HK-2 (cell line): ENCODE data around the gene C10orf143.
"Not testable (repeated sequence)": the region's sequence is repeated elsewhere in the genome, so short reads cannot be mapped to it uniquely, and the experiment has no call there.

Source experiments
- DNase-seq: peaks from one replicate; pipeline ENCODE4 v3.0.0-alpha.2; 2018; ENCODE audit not compliant: unreplicated experiment

Gene C10orf143

DNA sequence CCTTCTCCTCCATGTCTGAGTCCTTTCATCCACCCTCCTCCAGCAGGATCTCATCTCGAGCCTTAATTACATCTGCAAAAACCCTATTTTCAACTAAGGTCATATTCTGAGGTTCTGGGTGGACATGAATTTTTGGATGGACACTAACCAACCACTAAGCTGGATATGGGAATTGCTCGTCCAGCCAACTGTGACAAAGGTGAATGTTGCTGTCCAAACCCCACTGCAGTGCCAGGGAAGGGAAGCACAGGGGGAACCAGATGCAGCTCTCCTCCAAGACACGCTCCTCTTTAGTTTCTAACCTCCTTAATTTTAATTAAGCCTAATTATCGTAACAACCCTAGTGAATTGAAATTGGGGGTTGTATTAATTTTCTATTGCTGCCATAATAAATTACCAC lies 81.4 kb downstream of the C10orf143 start:
- DNase-seq, result no peak

GRCh38 chr10:130028465-130028819 lies 82.2 kb downstream of the C10orf143 start:
- DNase-seq, result no peak

GRCh38 chr10:130027716-130028464 lies 82.7 kb downstream of the C10orf143 start:
- DNase-seq, result no peak

- DNase-seq, result no peak
These were observed 83.8 kb downstream of the C10orf143 start for GRCh38 chr10:130026670-130027456.

- no peak for DNase-seq
These were observed 84.7 kb downstream of the C10orf143 start for GRCh38 chr10:130025811-130026485.

DNA sequence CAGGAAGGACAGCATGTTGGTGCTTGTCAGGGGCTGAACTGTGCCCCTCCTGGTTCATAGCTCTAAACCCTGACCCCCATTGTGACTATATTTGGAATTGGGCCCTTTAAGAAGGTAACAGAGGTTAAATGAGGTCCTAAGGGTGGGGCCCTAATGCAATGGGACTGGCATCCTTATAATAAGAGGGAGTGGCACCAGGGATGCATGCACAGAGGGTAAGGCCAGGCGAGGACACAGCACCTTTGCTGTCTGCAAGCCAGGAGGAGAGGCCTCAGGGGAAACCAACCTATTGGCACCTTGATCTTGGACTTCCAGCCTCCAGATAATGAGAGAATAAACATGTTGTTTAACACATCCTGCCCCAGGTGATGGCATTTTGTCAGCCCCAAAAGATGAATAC lies 85.3 kb downstream of the C10orf143 start:
- no peak for DNase-seq

DNA sequence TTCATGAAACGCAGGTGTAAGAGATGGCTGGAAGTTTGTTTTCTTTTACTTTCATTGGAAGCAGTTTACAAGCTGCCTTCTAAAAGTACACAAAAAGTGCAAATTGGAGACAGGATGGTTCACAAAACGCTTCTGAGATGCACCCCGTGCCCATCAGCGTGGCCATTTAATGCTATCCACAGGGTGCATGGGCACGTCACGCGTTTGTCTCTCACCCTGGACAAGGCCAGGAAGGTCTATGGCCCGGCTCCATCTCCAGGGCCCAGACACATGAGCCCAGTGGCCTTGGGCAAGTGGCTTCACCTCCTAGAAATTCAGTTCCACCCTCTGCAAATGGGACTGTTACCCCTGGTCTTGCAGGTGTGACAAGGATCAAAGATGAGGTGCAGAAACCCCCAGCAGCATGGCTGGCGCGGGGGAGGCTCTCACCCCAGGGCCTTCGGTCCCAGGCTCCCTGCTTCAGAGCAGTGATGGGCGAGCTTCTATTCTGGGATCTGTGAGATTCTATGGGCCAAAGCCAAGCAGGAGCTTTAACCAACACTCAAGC lies 85.8 kb downstream of the C10orf143 start:
- no peak for DNase-seq

GRCh38 chr10:130024326-130024725 lies 86.3 kb downstream of the C10orf143 start:
- not testable (repeated sequence) for DNase-seq

- no peak for DNase-seq
These were observed 87.0 kb downstream of the C10orf143 start for GRCh38 chr10:130023454-130024230.

DNA sequence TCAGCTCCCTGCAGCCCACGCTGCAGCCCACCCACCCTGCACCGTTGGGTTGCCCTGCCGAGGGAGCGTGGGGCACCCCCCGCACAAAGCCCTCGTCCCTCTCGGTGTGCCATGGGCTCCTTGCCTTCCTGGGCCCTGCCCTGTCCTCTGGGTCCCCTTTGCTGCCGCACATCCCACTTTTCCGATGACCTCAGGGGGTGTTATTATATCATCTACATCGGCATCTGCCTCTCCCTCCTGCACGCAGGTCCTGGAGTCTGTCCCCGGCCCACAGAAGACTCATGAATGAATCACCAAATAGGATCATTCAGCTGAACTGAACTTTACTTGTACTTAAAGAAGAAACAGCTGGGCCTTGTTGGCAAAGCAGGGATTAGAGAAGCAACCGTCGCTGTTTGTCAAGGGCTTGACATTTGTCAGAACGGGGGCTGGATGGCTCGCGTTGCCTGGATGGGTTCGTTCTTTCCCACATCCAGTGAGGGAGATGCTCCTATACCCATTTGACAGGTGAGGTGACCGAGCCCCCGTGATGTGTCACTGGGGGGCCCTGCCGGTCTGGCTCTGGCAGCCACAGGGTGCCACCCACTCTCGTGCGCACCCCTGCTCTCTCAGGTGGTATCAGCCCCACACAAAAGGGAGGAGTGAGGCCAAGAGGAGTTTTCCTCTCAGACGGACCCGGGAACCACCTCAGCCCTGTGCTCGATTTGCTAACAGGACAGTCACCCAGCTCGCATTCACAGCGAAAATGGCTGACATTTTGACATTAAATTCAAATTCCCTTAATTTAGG lies 87.9 kb downstream of the C10orf143 start:
- no peak for DNase-seq

- no peak for DNase-seq
These were observed 88.5 kb downstream of the C10orf143 start for GRCh38 chr10:130022086-130022485.

DNA sequence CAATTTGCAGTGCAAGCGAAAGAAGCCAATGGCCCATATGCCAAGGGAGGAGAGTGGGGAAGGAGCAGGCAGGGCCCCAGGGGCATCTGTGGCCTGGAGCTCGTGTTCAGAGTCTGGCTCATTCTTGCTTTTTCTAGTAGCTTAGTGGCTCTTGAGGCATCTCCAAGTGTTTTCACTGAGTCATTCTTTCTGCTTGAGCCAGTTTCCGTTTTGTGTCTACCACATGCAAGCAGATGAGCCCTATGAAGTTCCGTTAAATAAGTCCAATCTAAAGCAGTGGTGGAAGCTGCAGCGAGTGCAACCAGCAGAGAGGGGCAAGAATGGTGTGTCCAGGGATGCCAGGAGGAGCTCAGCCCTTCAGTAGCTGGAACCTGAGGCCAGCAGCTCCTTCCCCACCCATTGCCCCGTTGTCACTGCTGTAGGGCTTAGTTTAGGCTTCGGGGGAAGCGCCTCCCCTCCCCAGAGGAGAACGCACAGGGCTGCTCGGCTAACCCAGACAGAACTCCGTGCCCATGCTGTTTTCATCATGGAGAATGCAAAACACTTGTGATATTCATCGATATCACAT lies 89.2 kb downstream of the C10orf143 start:
- DNase-seq, result no peak

DNA sequence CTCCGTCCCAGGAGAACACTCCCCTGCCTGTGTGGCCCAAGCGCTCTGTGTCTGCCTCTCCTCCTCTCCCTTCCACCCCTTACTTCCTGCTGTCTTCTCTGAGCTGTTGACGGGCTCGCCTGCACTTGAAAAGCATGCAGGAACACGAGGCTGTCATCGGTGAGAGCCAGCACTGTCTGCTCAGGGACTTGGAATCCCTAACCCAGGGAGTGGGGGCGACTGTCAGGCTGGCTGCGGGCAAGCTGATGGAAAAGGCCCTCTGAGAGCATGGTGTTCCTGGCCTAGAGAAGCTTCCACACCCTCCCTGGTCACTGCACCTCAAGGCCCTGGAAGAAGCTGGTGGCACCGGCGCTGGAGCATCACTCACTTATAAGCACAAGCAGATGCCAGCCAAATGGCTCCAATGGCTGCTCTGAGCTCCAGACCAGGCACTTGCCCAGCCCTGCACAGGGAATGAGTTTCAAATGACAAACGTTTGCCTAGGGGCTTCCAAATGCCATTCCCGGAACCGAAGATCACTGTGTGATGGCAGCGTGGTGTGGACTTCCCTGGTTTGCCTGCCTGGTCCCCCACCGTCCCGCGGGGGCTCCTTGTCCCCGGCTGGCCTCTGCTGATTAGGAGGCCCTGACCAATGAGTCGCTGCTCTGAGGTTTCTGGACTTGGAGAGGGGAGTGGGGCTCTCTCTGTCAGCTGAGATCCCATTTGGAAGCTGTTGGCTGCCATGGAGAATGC lies 89.8 kb downstream of the C10orf143 start:
- DNase-seq, result no peak

DNA sequence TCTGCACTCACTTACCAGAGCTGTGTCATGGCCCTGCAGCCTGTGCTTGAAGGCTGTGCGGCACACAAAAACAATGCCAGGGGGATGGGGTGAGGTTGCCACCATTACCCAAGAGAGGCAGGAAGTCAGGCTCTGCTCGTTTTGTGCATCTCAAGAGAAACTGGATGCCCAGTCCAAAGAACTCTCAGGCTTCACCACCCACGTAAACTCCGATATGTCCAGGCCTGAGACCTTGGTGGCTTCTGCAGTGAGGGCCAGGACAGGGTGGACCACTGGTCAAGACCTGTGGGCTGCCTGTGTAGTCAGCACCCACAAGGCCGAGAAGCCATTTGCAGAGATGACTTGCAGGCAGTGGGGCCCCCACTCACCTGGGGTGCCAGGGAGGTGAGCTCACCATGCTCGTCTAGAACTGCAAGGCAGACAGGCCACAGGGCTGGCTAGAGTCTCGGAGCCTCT lies 91.9 kb downstream of the C10orf143 start:
- DNase-seq, result no peak

GRCh38 chr10:130018265-130018664 lies 92.4 kb downstream of the C10orf143 start:
- no peak for DNase-seq

- no peak for DNase-seq
These were observed 93.0 kb downstream of the C10orf143 start for GRCh38 chr10:130017631-130018022.

DNA sequence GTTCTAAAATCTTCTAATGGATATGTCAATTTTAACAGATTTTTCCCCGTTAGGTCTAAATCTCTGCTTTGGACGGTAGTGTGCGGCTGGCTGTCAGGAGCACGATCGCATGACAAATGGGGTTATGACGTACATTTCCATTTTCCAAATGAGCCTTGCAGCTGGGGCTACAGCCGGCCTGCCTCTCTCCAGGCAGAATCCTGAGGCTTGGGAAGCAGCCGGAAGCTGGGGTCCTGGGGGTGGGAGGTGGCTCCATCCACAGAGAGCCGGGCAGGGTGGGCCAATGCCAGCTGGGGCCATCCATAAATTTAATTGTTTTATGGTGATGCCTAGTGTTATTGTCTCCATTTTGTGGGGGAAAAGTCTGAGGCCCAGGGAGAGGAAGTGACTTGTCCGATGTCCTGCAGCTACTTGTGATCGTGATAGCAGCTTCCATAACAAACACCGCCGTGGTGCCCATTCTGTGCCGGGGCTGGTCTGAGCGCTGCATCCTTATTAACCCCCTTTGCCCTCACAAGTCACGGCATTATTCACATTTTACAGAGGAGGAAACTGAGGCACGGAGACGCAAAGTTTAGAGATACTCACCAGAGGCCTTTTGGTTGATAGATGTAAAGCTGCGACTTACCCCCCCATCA lies 93.5 kb downstream of the C10orf143 start:
- DNase-seq, result no peak

GRCh38 chr10:130016095-130016494 lies 94.5 kb downstream of the C10orf143 start:
- no peak for DNase-seq

DNA sequence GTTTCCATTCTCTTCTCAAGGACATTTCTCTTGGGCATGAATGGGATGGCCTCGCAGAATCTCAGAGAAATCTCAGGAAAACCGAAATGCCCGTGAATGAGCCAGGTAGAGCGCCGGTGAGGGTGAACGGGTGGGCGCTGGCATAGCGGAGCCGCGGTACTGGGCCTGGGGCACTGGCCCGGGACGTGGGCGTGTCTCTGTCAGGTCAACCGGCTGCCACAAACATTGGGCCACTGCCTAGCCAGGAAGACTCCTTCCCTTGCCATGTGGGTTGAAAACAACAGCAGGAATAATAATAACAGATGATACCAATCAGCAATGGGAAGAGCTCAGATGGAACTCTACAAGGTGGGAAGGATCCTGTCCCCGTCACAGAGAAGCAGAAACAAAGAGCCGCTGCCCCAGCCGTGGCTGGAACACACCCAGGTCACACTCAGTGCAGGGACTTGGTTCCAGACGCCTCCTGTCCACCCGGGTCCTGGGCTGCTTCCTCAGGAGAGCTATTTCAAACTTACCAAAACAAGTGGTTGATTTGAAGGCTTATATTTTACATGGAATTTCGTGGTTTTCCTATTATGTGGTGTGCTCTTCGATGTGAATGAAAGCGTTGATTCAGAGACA lies 95.4 kb downstream of the C10orf143 start:
- DNase-seq, result no peak
